K562 treated with DMSO at 1 percent for 12 hours (cell line): ENCODE results near the gene UMPS. TPM values are rescaled to one million over a fixed set of nuclear protein-coding genes. Genes with fewer than 3 reads are reported as not detected.

Experiments
- total RNA-seq: library from RNA; unstranded; fragments of 300-600 nt; gene quantifications from 2 replicates; pipeline ENCODE4 v1.2.3, GENCODE V29; 2022; ENCODE audit not compliant: insufficient read depth

UMPS gene
- total RNA-seq = 8.4 and 10.7 TPM in 2 replicates

DNA sequence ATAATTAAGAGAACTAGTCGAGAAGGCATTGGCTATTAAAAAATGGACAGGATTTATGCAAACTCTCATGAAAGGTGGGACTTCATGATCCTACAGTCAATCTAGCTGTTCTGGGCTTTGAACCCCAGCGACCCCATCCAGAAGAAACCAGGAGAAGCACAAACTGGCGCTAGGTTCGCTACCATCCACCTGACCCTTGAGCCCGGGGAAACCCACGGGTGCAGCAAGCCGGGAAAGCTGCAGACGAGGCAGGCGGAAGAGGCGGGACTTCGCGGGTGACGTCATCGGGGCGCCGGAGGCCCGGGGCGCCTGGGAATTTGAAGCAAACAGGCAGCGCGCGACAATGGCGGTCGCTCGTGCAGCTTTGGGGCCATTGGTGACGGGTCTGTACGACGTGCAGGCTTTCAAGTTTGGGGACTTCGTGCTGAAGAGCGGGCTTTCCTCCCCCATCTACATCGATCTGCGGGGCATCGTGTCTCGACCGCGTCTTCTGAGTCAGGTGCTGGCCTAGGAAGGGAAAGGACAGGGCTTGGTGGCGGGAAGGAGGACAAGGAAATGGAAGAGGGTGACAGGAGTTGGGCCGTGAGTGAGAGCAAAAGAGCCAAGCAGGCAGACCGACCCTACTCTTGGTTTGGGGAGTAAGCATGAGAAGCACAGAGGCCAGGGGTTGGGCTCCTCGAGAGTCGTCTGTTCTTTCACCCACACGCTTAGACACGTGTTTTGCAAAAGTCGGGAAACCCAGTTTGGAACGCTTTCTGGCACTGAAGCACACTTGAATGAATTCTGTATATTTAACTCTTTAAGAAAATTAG is at the start of gene UMPS:
TSS of gene UMPS (plus strand) at position 324 of the 812 bp plus-strand sequence. CDS start at position 344, 20 bp downstream.

Other genes with a start within 250 kb of the UMPS start
- 27.9 and 29.6 TPM in 2 replicates for gene ITGB5, start 156.9 kb downstream of the UMPS start, total RNA-seq
- gene MUC13, start 204.3 kb downstream of the UMPS start, total RNA-seq = not detected in 2 replicates